Measurements from ENCODE around the gene SHROOM2. TPM values are rescaled to one million over a fixed set of nuclear protein-coding genes. Genes with fewer than 3 reads are reported as not detected.

The SHROOM2 gene
- total RNA-seq, 1 experiment from 2014 or later: 13.9 TPM

- 0 out of 7 replicates have a peak overlapping the region, but pooled peaks of 1 of the 3 experiments have one; percentile 30 for H3K27ac Mint-ChIP-seq
- Histone ChIP-seq H4K5ac (ENCODE audit: insufficient read length, low read depth, low read length) (no peak overlapping the region), H3K79me2 (ENCODE audit: insufficient read depth, low read length) (no peaks in the 10 kb centered on the region), H3K9ac (ENCODE audit: extremely low read depth, insufficient read length, low read length) (no peak overlapping the region), H3K9me3 (ENCODE audit: control insufficient read depth, low read depth, low read length) (no peaks in the 10 kb centered on the region), H2AFZ (ENCODE audit: low read length) (no peak overlapping the region), H2BK15ac (ENCODE audit: low read depth, low read length) (no peak overlapping the region), H4K91ac (ENCODE audit: insufficient read length, low read depth, low read length) (no peak overlapping the region), H2BK12ac (ENCODE audit: insufficient read length, low read depth, low read length) (no peak overlapping the region), H2AK5ac (ENCODE audit: insufficient read length, low read length) (no peak overlapping the region), H3K27me3 (ENCODE audit: insufficient read depth, low read length) (no peaks in the 10 kb centered on the region), H3K56ac (ENCODE audit: insufficient read length, low read depth, low read length) (no peak overlapping the region), H3K18ac (ENCODE audit: insufficient read length, low read depth, low read length) (no peak overlapping the region), H3T11ph (ENCODE audit: low read length) (no peak overlapping the region), H3K79me1 (ENCODE audit: insufficient read depth, low read depth, low read length, poor library complexity, severe bottlenecking) (no peaks in the 10 kb centered on the region), H3K23me2 (ENCODE audit: insufficient read length, low read depth, low read length, poor library complexity, severe bottlenecking) (no peaks in the 10 kb centered on the region), H3K23ac (ENCODE audit: insufficient read length, low read depth, low read length) (no peak overlapping the region), H3K4ac (ENCODE audit: low read depth, low read length) (no peak overlapping the region), H2BK20ac (ENCODE audit: low read depth, low read length, poor library complexity, severe bottlenecking) (no peak overlapping the region), H2BK120ac (ENCODE audit: low read depth, low read length, poor library complexity, severe bottlenecking) (no peak overlapping the region), H3K4me2 (ENCODE audit: insufficient read depth, insufficient read length, low read length) (no peak overlapping the region), H3K14ac (ENCODE audit: insufficient read depth, low read length) (no peak overlapping the region), H3K4me1 (ENCODE audit: insufficient read depth, low read length) (peaks cover 5% of the 10 kb centered on the region; the same call in 1 of the 2 replicates), H2BK5ac (ENCODE audit: insufficient read length, low read length) (no peak overlapping the region), H3K27ac (ENCODE audit: insufficient read length, low read depth, low read length) (no peak overlapping the region), H4K8ac (replicated peaks; ENCODE audit: insufficient read length, low read depth, low read length) (no peak overlapping the region), H4K20me1 (ENCODE audit: control insufficient read depth, insufficient read depth, insufficient read length) (no peaks in the 10 kb centered on the region)
- peaks cover 28 to 48% of the 10 kb centered on the region in 2 experiments for H3K9me3 Mint-ChIP-seq
- TF ChIP-seq CTCF (conservative IDR thresholded peaks at IDR 0.05): no peak
- H3K4me1 Mint-ChIP-seq: peaks cover 15 to 21% of the 10 kb centered on the region in 2 experiments
- no peak overlapping the region for H3K4me3 Mint-ChIP-seq
- no peak for DNase-seq
- no CpG with 5 or more reads among the region's 9 CpGs for WGBS (ENCODE audit: extremely low coverage, insufficient read length, low lambda C conversion rate)
- H3K27me3 Mint-ChIP-seq (ENCODE audit: low read depth): no peaks in the 10 kb centered on the region; the same call in 1 of the 2 replicates
- H3K36me3 Mint-ChIP-seq (ENCODE audit: insufficient read depth in 1 of 3, low read depth in 3 of 3): peaks cover 17 to 23% (median 21%) of the 10 kb centered on the region in 3 experiments; a peak in 6 of 7 replicates
These were observed 81.0 kb downstream of the SHROOM2 start for GRCh38 chrX:9867226-9867625.
